SK-N-SH (cell line): ENCODE results near the gene SCN8A. TPM values are rescaled to one million over a fixed set of nuclear protein-coding genes. Genes with fewer than 3 reads are reported as not detected.
A peak's percentile ranks its signal among the peaks of the same experiment; 100 is the strongest.

Experiments
- CTCF ChIA-PET: fragments of 300-600, 350-600 bp; formaldehyde crosslinking; extraction: SDS; loops from one replicate; lab custom pipeline; 2021; lab: Yijun Ruan, JAX
- POLR2A ChIA-PET: fragments of 350-600 bp; sonication (Branson Sonifier 250); formaldehyde crosslinking; extraction: SDS; loops from one replicate; lab custom pipeline; 2020; ENCODE audit warnings: antibody characterized with exemption, inconsistent platforms; lab: Yijun Ruan, JAX
- DNase-seq: peaks from one replicate; pipeline ENCODE4 v3.0.0; 2012
- H2AFZ ChIP-seq: fragments of 200-600 bp; sonication (generic); 2 replicates; pipeline ENCODE4 v1.8.1; 2016; ENCODE audit warnings: antibody characterized with exemption, mild to moderate bottlenecking, low read depth
- H3F3A ChIP-seq: fragments of 200-600 bp; sonication (generic); replicated peaks from 2 replicates; pipeline ENCODE3; 2016; ENCODE audit warnings: antibody characterized with exemption, mild to moderate bottlenecking; ENCODE audit not compliant: insufficient read depth
- H3K27ac ChIP-seq, 2 experiments: fragments of 200-500 bp in 1 of 2; fragments of 200-600 bp in 1 of 2; sonication (Bioruptor generic) in 1 of 2; sonication (generic), shearing (Covaris generic) in 1 of 2; 2 replicates each; pipeline versions ENCODE4 v1.5.1 to v1.6.1; 2014 to 2016; ENCODE audit warnings: low read depth in 2 of 2, inconsistent platforms in 1 of 2, low read length in 1 of 2, mild to moderate bottlenecking in 1 of 2, mixed read lengths in 1 of 2
- H3K27me3 ChIP-seq: fragments of 200-600 bp; sonication (generic), shearing (Covaris generic); 2 replicates; pipeline ENCODE4 v1.6.1; 2016; ENCODE audit warnings: mixed run types; ENCODE audit not compliant: insufficient read depth
- H3K36me3 ChIP-seq, 2 experiments: fragments of 200-500 bp in 1 of 2; fragments of 200-600 bp in 1 of 2; sonication (Bioruptor generic) in 1 of 2; sonication (generic) in 1 of 2; replicated peaks in 1 of 2; 2 replicates each; pipeline versions ENCODE3 to v1.5.1; 2014 to 2016; ENCODE audit warnings: low read length in 1 of 2, mild to moderate bottlenecking in 1 of 2; ENCODE audit not compliant: insufficient read depth in 2 of 2, control insufficient read depth in 1 of 2
- H3K4me1 ChIP-seq, 2 experiments: fragments of 200-500 bp in 1 of 2; fragments of 200-600 bp in 1 of 2; sonication (Bioruptor generic) in 1 of 2; sonication (generic), shearing (Covaris generic) in 1 of 2; 2 replicates each; pipeline versions ENCODE4 v1.5.1 to v1.6.1; 2014 to 2016; ENCODE audit warnings: low read depth in 1 of 2, low read length in 1 of 2, mixed run types in 1 of 2; ENCODE audit not compliant: insufficient read depth in 2 of 2, control insufficient read depth in 1 of 2
- H3K4me2 ChIP-seq: fragments of 200-600 bp; sonication (generic), shearing (Covaris generic); 2 replicates; pipeline ENCODE4 v1.6.1; 2017; ENCODE audit warnings: mixed run types
- H3K4me3 ChIP-seq, 2 experiments: fragments of 200-500 bp in 1 of 2; fragments of 200-600 bp in 1 of 2; sonication (Bioruptor generic) in 1 of 2; sonication (generic), shearing (Covaris generic) in 1 of 2; 2 replicates each; pipeline versions ENCODE4 v1.5.1 to v1.8.1; 2014 to 2016; ENCODE audit warnings: low read depth in 2 of 2, inconsistent platforms in 1 of 2, low read length in 1 of 2, mild to moderate bottlenecking in 1 of 2, mixed read lengths in 1 of 2, moderate library complexity in 1 of 2
- H3K79me2 ChIP-seq: fragments of 200-600 bp; sonication (generic); 2 replicates; pipeline ENCODE4 v1.8.1; 2017; ENCODE audit warnings: mild to moderate bottlenecking; ENCODE audit not compliant: insufficient read depth
- H3K9ac ChIP-seq: fragments of 200-600 bp; sonication (generic); 2 replicates; pipeline ENCODE4 v1.6.1; 2017; ENCODE audit warnings: mixed run types
- H3K9me2 ChIP-seq: fragments of 200-600 bp; sonication (generic); 2 replicates; pipeline ENCODE4 v1.6.1; 2017; ENCODE audit warnings: mixed run types
- H3K9me3 ChIP-seq: fragments of 200-600 bp; sonication (generic); 2 replicates; pipeline ENCODE4 v1.6.1; 2017; ENCODE audit warnings: mixed run types, mild to moderate bottlenecking, moderate library complexity
- H4K20me1 ChIP-seq: fragments of 200-600 bp; sonication (generic); 2 replicates; pipeline ENCODE4 v1.6.1; 2017; ENCODE audit warnings: mild to moderate bottlenecking, mixed run types; ENCODE audit not compliant: insufficient read depth
- CTCF ChIP-seq: fragments of 200-600 bp; sonication (generic); IDR thresholded peaks from 2 replicates; pipeline ENCODE4 v1.6.1; 2017; ENCODE audit warnings: antibody characterized with exemption, mild to moderate bottlenecking, moderate library complexity
- FOXJ3 ChIP-seq: sonication (generic); formaldehyde crosslinking; IDR thresholded peaks from 2 replicates; pipeline ENCODE4 v1.5.1; 2020; ENCODE audit warnings: mild to moderate bottlenecking, missing genetic modification reagents
- GABPA ChIP-seq: IDR thresholded peaks from 2 replicates; pipeline ENCODE4 v1.4.0; 2012; ENCODE audit warnings: low read depth, mild to moderate bottlenecking
- NFIC ChIP-seq: IDR thresholded peaks from 2 replicates; pipeline ENCODE4 v1.4.0; 2012; ENCODE audit warnings: borderline replicate concordance
- NRF1 ChIP-seq: IDR thresholded peaks from 2 replicates; pipeline ENCODE4 v1.6.1; 2012; ENCODE audit warnings: low read depth, mild to moderate bottlenecking, low read length
- PBX3 ChIP-seq: IDR thresholded peaks from 2 replicates; pipeline ENCODE4; 2012
- RCOR1 ChIP-seq: fragments of 150-350 bp; IDR thresholded peaks from 2 replicates; pipeline ENCODE4 v1.6.1; 2017; ENCODE audit warnings: antibody characterized with exemption, low read length
- RFX5 ChIP-seq: IDR thresholded peaks from 2 replicates; pipeline ENCODE4 v1.6.1; 2012; ENCODE audit warnings: mild to moderate bottlenecking, improper control_type of control experiment, low read length
- RXRA ChIP-seq: IDR thresholded peaks from 2 replicates; pipeline ENCODE4 v1.4.0; 2012; ENCODE audit warnings: low read depth, mild to moderate bottlenecking, borderline replicate concordance
- SMC3 ChIP-seq: IDR thresholded peaks from 2 replicates; pipeline ENCODE4 v1.6.1; 2012; ENCODE audit warnings: low read depth, low read length, improper control_type of control experiment
- TAF1 ChIP-seq: IDR thresholded peaks from 2 replicates; pipeline ENCODE4 v1.6.1; 2012; ENCODE audit warnings: low read depth, mild to moderate bottlenecking, low read length, moderate library complexity, borderline replicate concordance
- TEAD4 ChIP-seq: IDR thresholded peaks from 2 replicates; pipeline ENCODE4 v1.4.0; 2012; ENCODE audit warnings: mild to moderate bottlenecking, borderline replicate concordance; ENCODE audit not compliant: insufficient read depth
- USF1 ChIP-seq: IDR thresholded peaks from 2 replicates; pipeline ENCODE4 v1.4.0; 2012; ENCODE audit warnings: low read depth, borderline replicate concordance
- WGBS: methylation state at CpG from one replicate; pipeline ENCODE4 v1.1.6; 2017; ENCODE audit warnings: low lambda C conversion rate; 5-methylcytosine and 5-hydroxymethylcytosine counted together
- polyA plus RNA-seq, 3 experiments: library from polyadenylated mRNA; depleted of rRNA; stranded (reverse); fragments of >200 nt; gene quantifications; 2 replicates each; pipeline ENCODE4 v1.2.3, GENCODE V29; 2012

The SCN8A gene
- polyA plus RNA-seq, 1 of the 3 experiments (the other 2 are of a cell fraction) = 7.1 TPM

GRCh38 chr12:51694146-51694545 is 103.1 kb downstream of the SCN8A start (continued):
- TF ChIP-seq RXRA (no peak), FOXJ3 (no peak), TAF1 (no peak), RCOR1 (no peak), GABPA (no peak), SMC3 (no peak)

GRCh38 chr12:51695241-51696010 is 104.4 kb downstream of the SCN8A start:
- no peak for TF ChIP-seq NFIC
- TF ChIP-seq, all 33 proteins: peak for 0
- Histone ChIP-seq H3K27ac (peak overlapping the region in 1 of 2 experiments; percentile 16; a peak in 2 of 4 replicates), H3K36me3 (peaks cover 6 to 22% of the 10 kb centered on the region in 2 experiments), H3K27me3 (no peaks in the 10 kb centered on the region), H3K4me1 (peaks cover 0 to 2% of the 10 kb centered on the region in 2 experiments; a peak in 1 of 4 replicates), H4K20me1 (no peaks in the 10 kb centered on the region), H3K9me2 (no peaks in the 10 kb centered on the region), H2AFZ (no peak overlapping the region), H3K9me3 (no peaks in the 10 kb centered on the region), H3K9ac (no peak overlapping the region), H3K4me2 (no peak overlapping the region), H3F3A (peaks cover 6% of the 10 kb centered on the region), H3K79me2 (no peaks in the 10 kb centered on the region), H3K4me3 (no peak overlapping the region)
- DNase-seq = no peak
- ChIA-PET CTCF (interaction anchor here (1.3 to 1.7 kb wide), 2 partner anchors 9 to 13 kb away, joined by 3 to 5 read pairs; no protein-coding TSS in a partner anchor), POLR2A (no interaction called here)
- 89% methylated on average over 1 of the region's 1 CpG for WGBS

GRCh38 chr12:51699219-51699618 is 108.2 kb downstream of the SCN8A start:
- no peak for TF ChIP-seq USF1
- no peak for TF ChIP-seq GABPA
- TF ChIP-seq PBX3 = no peak
- TF ChIP-seq NRF1 = no peak
- TF ChIP-seq TEAD4 = no peak
- TF ChIP-seq CTCF = no peak
- TF ChIP-seq RFX5 = no peak
- TF ChIP-seq, all 33 proteins: peak for 0
- Histone ChIP-seq H2AFZ (no peak overlapping the region), H3K4me3 (no peak overlapping the region), H3K4me1 (peaks cover 0 to 2% of the 10 kb centered on the region in 2 experiments; a peak in 1 of 4 replicates), H3K9me3 (no peaks in the 10 kb centered on the region), H3K9ac (no peak overlapping the region), H4K20me1 (no peaks in the 10 kb centered on the region), H3K27me3 (no peaks in the 10 kb centered on the region), H3F3A (peaks cover 3% of the 10 kb centered on the region), H3K36me3 (peaks cover 5 to 35% of the 10 kb centered on the region in 2 experiments), H3K79me2 (no peaks in the 10 kb centered on the region), H3K4me2 (no peak overlapping the region), H3K27ac (no peak overlapping the region), H3K9me2 (no peaks in the 10 kb centered on the region)
- no peak for DNase-seq
- ChIA-PET CTCF (no interaction called here), POLR2A (no interaction called here)
- 93% methylated on average over 1 of the region's 1 CpG for WGBS
